ENCODE results near the gene LRRTM4. TPM values are rescaled to one million over a fixed set of nuclear protein-coding genes. Genes with fewer than 3 reads are reported as not detected.

Gene LRRTM4
- total and polyA plus RNA-seq, 2 donors from 2014 or later: 0.19 TPM; not detected in 1

DNA sequence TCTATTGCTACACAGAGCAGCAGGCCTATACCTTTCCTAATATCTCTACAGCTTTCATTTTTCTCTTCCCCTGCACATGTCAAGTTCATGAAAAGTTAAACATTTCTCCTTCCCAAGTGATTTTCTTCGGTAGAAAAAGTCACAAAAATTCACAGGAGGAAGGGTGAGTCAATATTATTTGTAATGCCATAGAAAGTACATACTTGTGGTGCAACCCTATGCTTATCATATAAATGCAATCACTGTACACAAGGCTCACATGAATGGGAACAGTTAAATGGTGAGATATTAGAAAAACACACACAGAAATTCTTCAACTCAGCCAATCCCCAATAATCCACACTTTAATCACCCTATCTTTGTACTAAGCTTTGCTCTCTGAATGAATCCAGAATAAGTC, 651.6 kb downstream of the LRRTM4 start:
- Histone ChIP-seq H3K9ac (ENCODE audit: low read length in 3 of 3) (no peak overlapping the region), H3K27me3 (ENCODE audit: control insufficient read depth, insufficient read depth, low read length) (no peaks in the 10 kb centered on the region), H3K4me3 (ENCODE audit: low read length in 3 of 3) (no peak overlapping the region), H3K9me3 (ENCODE audit: control insufficient read depth in 2 of 3, insufficient read depth in 1 of 3, low read length in 3 of 3) (no peaks in the 10 kb centered on the region), H3K4me1 (ENCODE audit: control insufficient read depth in 2 of 3, insufficient read depth in 2 of 3, low read depth in 1 of 3, low read length in 3 of 3) (no peaks in the 10 kb centered on the region), H3K36me3 (ENCODE audit: control insufficient read depth in 2 of 3, insufficient read depth in 3 of 3, low read length in 3 of 3) (no peaks in the 10 kb centered on the region), H3K27ac (ENCODE audit: low read depth in 2 of 2, low read length in 2 of 2) (no peak overlapping the region)
- FAIRE-seq (no peak), DNase-seq (no peak)
- intact Hi-C loops (cut with DNase I): no loop called here
- TF ChIP-seq, protein P1, sequence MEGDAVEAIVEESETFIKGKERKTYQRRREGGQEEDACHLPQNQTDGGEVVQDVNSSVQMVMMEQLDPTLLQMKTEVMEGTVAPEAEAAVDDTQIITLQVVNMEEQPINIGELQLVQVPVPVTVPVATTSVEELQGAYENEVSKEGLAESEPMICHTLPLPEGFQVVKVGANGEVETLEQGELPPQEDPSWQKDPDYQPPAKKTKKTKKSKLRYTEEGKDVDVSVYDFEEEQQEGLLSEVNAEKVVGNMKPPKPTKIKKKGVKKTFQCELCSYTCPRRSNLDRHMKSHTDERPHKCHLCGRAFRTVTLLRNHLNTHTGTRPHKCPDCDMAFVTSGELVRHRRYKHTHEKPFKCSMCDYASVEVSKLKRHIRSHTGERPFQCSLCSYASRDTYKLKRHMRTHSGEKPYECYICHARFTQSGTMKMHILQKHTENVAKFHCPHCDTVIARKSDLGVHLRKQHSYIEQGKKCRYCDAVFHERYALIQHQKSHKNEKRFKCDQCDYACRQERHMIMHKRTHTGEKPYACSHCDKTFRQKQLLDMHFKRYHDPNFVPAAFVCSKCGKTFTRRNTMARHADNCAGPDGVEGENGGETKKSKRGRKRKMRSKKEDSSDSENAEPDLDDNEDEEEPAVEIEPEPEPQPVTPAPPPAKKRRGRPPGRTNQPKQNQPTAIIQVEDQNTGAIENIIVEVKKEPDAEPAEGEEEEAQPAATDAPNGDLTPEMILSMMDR (IDR thresholded peaks at IDR 0.05; ENCODE audit: borderline replicate concordance, extremely low read depth, insufficient read depth): no peak

DNA sequence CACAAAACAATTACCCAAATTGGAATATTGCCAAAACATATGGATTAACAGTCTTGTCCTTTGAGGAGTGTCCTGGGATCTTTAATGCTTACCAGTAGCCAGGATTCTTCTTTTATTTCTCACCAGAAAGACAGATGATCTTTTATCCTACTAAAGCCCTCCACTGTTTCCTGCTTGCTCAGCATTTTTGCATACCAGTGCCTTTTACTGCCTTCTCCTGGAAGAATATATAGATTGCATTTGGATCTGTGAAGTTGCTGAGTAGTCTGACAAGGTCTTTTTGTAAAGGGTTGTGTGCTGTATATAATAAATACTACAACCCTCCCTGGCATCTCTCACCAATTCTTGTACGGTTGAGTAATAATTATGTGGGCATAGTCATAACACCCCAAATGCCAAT, 652.2 kb downstream of the LRRTM4 start:
- TF ChIP-seq, protein P1 (IDR thresholded peaks at IDR 0.05; ENCODE audit: borderline replicate concordance, extremely low read depth, insufficient read depth): no peak
- intact Hi-C loops (cut with DNase I): no loop called here
- no peak for FAIRE-seq

DNA sequence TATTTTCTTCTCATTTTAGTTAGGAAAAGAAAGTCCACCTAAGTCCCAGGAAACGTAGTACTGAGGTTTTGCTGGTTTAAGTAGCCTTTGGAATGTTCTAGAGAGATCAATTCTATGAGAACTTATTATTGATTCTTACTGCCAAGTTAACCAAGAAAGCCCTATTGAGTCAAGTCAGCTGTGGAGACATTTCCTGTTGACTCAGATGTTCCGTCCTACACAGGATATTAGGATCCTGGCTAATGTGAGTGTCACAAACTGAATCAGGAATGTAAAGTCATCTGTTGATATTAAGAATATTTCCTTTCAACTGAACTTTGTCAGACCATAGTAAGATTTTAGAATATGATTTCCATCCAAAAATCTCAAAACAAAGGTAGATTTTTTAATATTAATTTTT, 654.3 kb downstream of the LRRTM4 start:
- Histone ChIP-seq H3K27me3 (ENCODE audit: control insufficient read depth, insufficient read depth, low read length) (no peaks in the 10 kb centered on the region), H3K9ac (ENCODE audit: low read length in 3 of 3) (no peak overlapping the region), H3K9me3 (ENCODE audit: control insufficient read depth in 2 of 3, insufficient read depth in 1 of 3, low read length in 3 of 3) (no peaks in the 10 kb centered on the region), H3K4me1 (ENCODE audit: control insufficient read depth in 2 of 3, insufficient read depth in 2 of 3, low read depth in 1 of 3, low read length in 3 of 3) (no peaks in the 10 kb centered on the region), H3K4me3 (ENCODE audit: low read length in 3 of 3) (no peak overlapping the region), H3K27ac (ENCODE audit: low read depth in 2 of 2, low read length in 2 of 2) (no peak overlapping the region), H3K36me3 (ENCODE audit: control insufficient read depth in 2 of 3, insufficient read depth in 3 of 3, low read length in 3 of 3) (no peaks in the 10 kb centered on the region)
- no peak for FAIRE-seq
- intact Hi-C loops (cut with DNase I): no loop called here
- TF ChIP-seq, protein P1 (IDR thresholded peaks at IDR 0.05; ENCODE audit: borderline replicate concordance, extremely low read depth, insufficient read depth): no peak
- DNase-seq: peak in 1 of 5 donors; percentile 2

More for the DNA sequence above, 652.2 kb downstream of the LRRTM4 start:
- Histone ChIP-seq H3K4me1 (ENCODE audit: control insufficient read depth in 2 of 3, insufficient read depth in 2 of 3, low read depth in 1 of 3, low read length in 3 of 3) (no peaks in the 10 kb centered on the region), H3K9ac (ENCODE audit: low read length in 3 of 3) (no peak overlapping the region), H3K36me3 (ENCODE audit: control insufficient read depth in 2 of 3, insufficient read depth in 3 of 3, low read length in 3 of 3) (no peaks in the 10 kb centered on the region), H3K4me3 (ENCODE audit: low read length in 3 of 3) (no peak overlapping the region), H3K27me3 (ENCODE audit: control insufficient read depth, insufficient read depth, low read length) (no peaks in the 10 kb centered on the region), H3K27ac (ENCODE audit: low read depth in 2 of 2, low read length in 2 of 2) (no peak overlapping the region), H3K9me3 (ENCODE audit: control insufficient read depth in 2 of 3, insufficient read depth in 1 of 3, low read length in 3 of 3) (no peaks in the 10 kb centered on the region)
- peak in 1 of 5 donors; percentile 12 for DNase-seq

DNA sequence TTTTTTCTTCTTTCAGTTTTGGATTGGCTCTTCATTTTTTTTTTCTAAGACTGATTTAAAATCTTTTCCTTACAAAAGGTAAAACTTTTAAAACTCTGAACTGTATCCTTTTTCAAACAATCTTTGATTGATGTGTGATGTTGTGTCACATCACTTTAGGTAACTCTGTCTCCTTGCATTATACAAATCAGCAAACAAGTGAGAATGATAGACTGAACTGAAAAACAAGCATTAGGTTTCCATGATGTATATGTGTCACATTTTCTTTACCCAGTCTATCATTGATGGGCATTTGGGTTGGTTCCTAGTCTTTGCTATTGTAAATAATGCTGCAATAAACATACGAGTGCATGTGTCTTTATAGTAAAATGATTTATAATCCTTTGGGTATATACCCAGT, 655.7 kb downstream of the LRRTM4 start:
- H3K27me3 ChIP-seq (ENCODE audit: control insufficient read depth, insufficient read depth, low read length): no peaks in the 10 kb centered on the region
- H3K36me3 ChIP-seq (ENCODE audit: control insufficient read depth in 2 of 3, insufficient read depth in 3 of 3, low read length in 3 of 3): no peaks in the 10 kb centered on the region
- no peak overlapping the region for H3K4me3 ChIP-seq (ENCODE audit: low read length in 3 of 3)
- H3K27ac ChIP-seq (ENCODE audit: low read depth in 2 of 2, low read length in 2 of 2): no peak overlapping the region
- TF ChIP-seq, protein P1 (IDR thresholded peaks at IDR 0.05; ENCODE audit: borderline replicate concordance, extremely low read depth, insufficient read depth): no peak
- intact Hi-C loops (cut with DNase I): no loop called here
- H3K4me1 ChIP-seq (ENCODE audit: control insufficient read depth in 2 of 3, insufficient read depth in 2 of 3, low read depth in 1 of 3, low read length in 3 of 3): no peaks in the 10 kb centered on the region
- H3K9me3 ChIP-seq (ENCODE audit: control insufficient read depth in 2 of 3, insufficient read depth in 1 of 3, low read length in 3 of 3): no peaks in the 10 kb centered on the region
- no peak for DNase-seq
- no peak for FAIRE-seq
- H3K9ac ChIP-seq (ENCODE audit: low read length in 3 of 3): no peak overlapping the region
